ENCODE results near the gene SUGP2. TPM values are rescaled to one million over a fixed set of nuclear protein-coding genes. Genes with fewer than 3 reads are reported as not detected.

SUGP2 gene
- total and polyA plus RNA-seq, 2 of the 13 experiments (the other 11 are each of a cell fraction or from before 2014, with no cell fraction given): 40.6 to 57.7 TPM

DNA sequence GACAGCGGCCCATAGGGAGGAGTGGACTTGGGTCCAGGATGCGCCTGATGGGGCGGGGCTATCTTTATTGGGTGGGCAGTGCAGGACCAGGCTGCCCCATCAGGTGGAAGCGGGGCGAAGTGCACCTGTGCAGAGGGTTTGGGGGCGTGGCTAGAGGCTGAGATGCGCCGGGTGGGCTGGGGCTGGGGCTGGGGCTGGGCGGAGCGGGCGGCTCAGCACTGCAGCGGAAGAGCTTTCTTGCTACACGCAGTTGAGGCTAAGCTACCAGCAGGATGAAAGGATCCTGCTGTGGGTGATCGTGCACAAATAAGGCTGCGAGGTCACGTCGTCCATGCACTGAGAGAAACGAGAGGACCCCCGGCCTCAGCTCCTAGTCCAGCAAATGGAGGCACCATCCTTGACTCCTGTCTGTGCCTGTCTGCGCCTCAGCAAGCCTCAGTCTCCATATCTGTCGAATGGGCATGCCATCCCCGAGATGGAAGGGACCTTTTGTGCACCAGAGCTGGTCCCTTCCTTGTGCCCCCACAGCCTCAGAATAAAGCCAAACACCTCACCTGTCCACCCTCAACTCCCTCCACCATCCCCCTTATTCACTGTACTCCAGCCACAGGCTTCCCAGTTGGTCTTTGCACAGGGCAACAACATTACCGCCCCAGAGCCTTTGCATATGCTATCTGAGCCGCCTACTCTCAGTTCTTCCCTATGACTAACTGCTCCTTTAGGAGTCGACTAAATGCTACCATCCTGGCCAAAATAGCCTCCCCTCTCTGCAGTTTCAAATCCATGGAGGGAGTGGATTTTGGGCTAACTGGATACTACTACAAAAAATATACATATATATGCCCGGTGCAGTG lies 71.3 kb downstream of the SUGP2 start (continued):
- TF ChIP-seq YEATS4 (CRISPR knock-in tag; IDR thresholded peaks at IDR 0.05; ENCODE audit: borderline replicate concordance) (peak; percentile 50; the same call in 1 of the 2 replicates), RCOR2 (CRISPR knock-in tag; IDR thresholded peaks at IDR 0.05) (peak; percentile 86; the same call in 1 of the 2 replicates), IKZF4 (CRISPR knock-in tag; IDR thresholded peaks at IDR 0.05; ENCODE audit: borderline replicate concordance, low read depth, not compliant biosample characterization) (no peak), NFKB2 (CRISPR knock-in tag; IDR thresholded peaks at IDR 0.05; ENCODE audit: borderline replicate concordance) (peak; percentile 32; the same call in 1 of the 2 replicates), HNRNPL (IDR thresholded peaks at IDR 0.05; ENCODE audit: low read depth, low read length) (0 out of 2 replicates have a peak, but pooled peaks have one; percentile 44), ZMYM2 (CRISPR knock-in tag; IDR thresholded peaks at IDR 0.05) (peak; percentile 65; the same call in 1 of the 2 replicates), ZNF264 (CRISPR knock-in tag; IDR thresholded peaks at IDR 0.05) (peak; percentile 63; the same call in 1 of the 2 replicates), HNF4A (CRISPR knock-in tag; IDR thresholded peaks at IDR 0.05) (peak; percentile 89; the same call in 1 of the 2 replicates), KLF12 (CRISPR knock-in tag; IDR thresholded peaks at IDR 0.05; ENCODE audit: borderline replicate concordance) (0 out of 2 replicates have a peak, but pooled peaks have one; percentile 72), XRCC5 (optimal IDR thresholded peaks at IDR 0.05; ENCODE audit: low read length) (peak; percentile 32), NR2C2 (CRISPR knock-in tag; IDR thresholded peaks at IDR 0.05; ENCODE audit: borderline replicate concordance) (peak; percentile 7; the same call in 1 of the 2 replicates), ADNP (CRISPR knock-in tag; IDR thresholded peaks at IDR 0.05) (peak; percentile 98), MYC (CRISPR knock-in tag; IDR thresholded peaks at IDR 0.05; ENCODE audit: borderline replicate concordance) (peak; percentile 44; the same call in 1 of the 2 replicates), HNRNPH1 (optimal IDR thresholded peaks at IDR 0.05; ENCODE audit: low read depth, low read length) (no peak), ZMYM4 (CRISPR knock-in tag; IDR thresholded peaks at IDR 0.05) (peak; percentile 38; the same call in 1 of the 2 replicates), HDAC2 (CRISPR knock-in tag; IDR thresholded peaks at IDR 0.05) (peak; percentile 43; the same call in 1 of the 2 replicates), ETV5 (CRISPR knock-in tag; IDR thresholded peaks at IDR 0.05; ENCODE audit: borderline replicate concordance) (0 out of 2 replicates have a peak, but pooled peaks have one; percentile 14), NR2F6 (IDR thresholded peaks at IDR 0.05) (no peak; the same call in 1 of the 2 replicates), NR2F6 (CRISPR knock-in tag; IDR thresholded peaks at IDR 0.05) (peak; percentile 52; the same call in 1 of the 2 replicates)
- TF ChIP-seq, protein P1, sequence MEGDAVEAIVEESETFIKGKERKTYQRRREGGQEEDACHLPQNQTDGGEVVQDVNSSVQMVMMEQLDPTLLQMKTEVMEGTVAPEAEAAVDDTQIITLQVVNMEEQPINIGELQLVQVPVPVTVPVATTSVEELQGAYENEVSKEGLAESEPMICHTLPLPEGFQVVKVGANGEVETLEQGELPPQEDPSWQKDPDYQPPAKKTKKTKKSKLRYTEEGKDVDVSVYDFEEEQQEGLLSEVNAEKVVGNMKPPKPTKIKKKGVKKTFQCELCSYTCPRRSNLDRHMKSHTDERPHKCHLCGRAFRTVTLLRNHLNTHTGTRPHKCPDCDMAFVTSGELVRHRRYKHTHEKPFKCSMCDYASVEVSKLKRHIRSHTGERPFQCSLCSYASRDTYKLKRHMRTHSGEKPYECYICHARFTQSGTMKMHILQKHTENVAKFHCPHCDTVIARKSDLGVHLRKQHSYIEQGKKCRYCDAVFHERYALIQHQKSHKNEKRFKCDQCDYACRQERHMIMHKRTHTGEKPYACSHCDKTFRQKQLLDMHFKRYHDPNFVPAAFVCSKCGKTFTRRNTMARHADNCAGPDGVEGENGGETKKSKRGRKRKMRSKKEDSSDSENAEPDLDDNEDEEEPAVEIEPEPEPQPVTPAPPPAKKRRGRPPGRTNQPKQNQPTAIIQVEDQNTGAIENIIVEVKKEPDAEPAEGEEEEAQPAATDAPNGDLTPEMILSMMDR (CRISPR knock-in tag; IDR thresholded peaks at IDR 0.05): peak; percentile 52
- TF ChIP-seq, protein P2, sequence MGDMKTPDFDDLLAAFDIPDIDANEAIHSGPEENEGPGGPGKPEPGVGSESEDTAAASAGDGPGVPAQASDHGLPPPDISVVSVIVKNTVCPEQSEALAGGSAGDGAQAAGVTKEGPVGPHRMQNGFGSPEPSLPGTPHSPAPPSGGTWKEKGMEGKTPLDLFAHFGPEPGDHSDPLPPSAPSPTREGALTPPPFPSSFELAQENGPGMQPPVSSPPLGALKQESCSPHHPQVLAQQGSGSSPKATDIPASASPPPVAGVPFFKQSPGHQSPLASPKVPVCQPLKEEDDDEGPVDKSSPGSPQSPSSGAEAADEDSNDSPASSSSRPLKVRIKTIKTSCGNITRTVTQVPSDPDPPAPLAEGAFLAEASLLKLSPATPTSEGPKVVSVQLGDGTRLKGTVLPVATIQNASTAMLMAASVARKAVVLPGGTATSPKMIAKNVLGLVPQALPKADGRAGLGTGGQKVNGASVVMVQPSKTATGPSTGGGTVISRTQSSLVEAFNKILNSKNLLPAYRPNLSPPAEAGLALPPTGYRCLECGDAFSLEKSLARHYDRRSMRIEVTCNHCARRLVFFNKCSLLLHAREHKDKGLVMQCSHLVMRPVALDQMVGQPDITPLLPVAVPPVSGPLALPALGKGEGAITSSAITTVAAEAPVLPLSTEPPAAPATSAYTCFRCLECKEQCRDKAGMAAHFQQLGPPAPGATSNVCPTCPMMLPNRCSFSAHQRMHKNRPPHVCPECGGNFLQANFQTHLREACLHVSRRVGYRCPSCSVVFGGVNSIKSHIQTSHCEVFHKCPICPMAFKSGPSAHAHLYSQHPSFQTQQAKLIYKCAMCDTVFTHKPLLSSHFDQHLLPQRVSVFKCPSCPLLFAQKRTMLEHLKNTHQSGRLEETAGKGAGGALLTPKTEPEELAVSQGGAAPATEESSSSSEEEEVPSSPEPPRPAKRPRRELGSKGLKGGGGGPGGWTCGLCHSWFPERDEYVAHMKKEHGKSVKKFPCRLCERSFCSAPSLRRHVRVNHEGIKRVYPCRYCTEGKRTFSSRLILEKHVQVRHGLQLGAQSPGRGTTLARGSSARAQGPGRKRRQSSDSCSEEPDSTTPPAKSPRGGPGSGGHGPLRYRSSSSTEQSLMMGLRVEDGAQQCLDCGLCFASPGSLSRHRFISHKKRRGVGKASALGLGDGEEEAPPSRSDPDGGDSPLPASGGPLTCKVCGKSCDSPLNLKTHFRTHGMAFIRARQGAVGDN (CRISPR knock-in tag; IDR thresholded peaks at IDR 0.05): peak; percentile 60
- TF ChIP-seq, protein P3, sequence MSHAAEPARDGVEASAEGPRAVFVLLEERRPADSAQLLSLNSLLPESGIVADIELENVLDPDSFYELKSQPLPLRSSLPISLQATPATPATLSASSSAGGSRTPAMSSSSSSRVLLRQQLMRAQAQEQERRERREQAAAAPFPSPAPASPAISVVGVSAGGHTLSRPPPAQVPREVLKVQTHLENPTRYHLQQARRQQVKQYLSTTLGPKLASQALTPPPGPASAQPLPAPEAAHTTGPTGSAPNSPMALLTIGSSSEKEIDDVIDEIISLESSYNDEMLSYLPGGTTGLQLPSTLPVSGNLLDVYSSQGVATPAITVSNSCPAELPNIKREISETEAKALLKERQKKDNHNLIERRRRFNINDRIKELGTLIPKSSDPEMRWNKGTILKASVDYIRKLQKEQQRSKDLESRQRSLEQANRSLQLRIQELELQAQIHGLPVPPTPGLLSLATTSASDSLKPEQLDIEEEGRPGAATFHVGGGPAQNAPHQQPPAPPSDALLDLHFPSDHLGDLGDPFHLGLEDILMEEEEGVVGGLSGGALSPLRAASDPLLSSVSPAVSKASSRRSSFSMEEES (CRISPR knock-in tag; IDR thresholded peaks at IDR 0.05): no peak
